Tibial nerve (tissue), 4 donors: ENCODE measurements around the gene SERPINA4. TPM values are rescaled to one million over a fixed set of nuclear protein-coding genes. Genes with fewer than 3 reads are reported as not detected.

Source experiments
- DNase-seq, 2 donors: peaks; one replicate each; pipeline ENCODE4 v3.0.0-alpha.2; 2019; ENCODE audit warnings: low spot score in 2 of 2
- H3K27ac ChIP-seq, 4 donors: fragments of 200-600 bp; sonication (generic) in 3 of 4; one replicate each; pipeline ENCODE4 v1.5.1; 2017 to 2019; ENCODE audit warnings: mild to moderate bottlenecking in 1 of 4
- H3K27me3 ChIP-seq, 2 donors: fragments of 200-600 bp; sonication (generic) in 1 of 2; one replicate each; pipeline versions ENCODE4 v1.5.1 to v1.6.0; 2017 to 2019
- H3K36me3 ChIP-seq, 3 donors: fragments of 200-600 bp; sonication (generic); one replicate each; pipeline ENCODE4 v1.5.1; 2018 to 2019
- H3K4me1 ChIP-seq, 4 donors: fragments of 200-600 bp; sonication (generic) in 3 of 4; one replicate each; pipeline ENCODE4 v1.5.1; 2017 to 2019
- H3K4me3 ChIP-seq, 4 donors: fragments of 200-600 bp; sonication (generic) in 3 of 4; one replicate each; pipeline ENCODE4 v1.5.1; 2017 to 2019; ENCODE audit warnings: mild to moderate bottlenecking in 1 of 4, moderate library complexity in 1 of 4
- H3K9me3 ChIP-seq, 4 donors: fragments of 200-600 bp; sonication (generic) in 3 of 4; one replicate each; pipeline ENCODE4 v1.5.1; 2017 to 2019
- CTCF ChIP-seq, 5 experiments: fragments of 200-600 bp in 3 of 5; fragments of 450-650 bp in 2 of 5; sonication (generic) in 3 of 5; IDR thresholded peaks; one replicate each; pipeline ENCODE4 v1.5.1; 2016 to 2019; ENCODE audit warnings: antibody characterized with exemption in 5 of 5, mild to moderate bottlenecking in 3 of 5, moderate library complexity in 2 of 5
- EP300 ChIP-seq, 2 donors: sonication (generic); formaldehyde crosslinking; IDR thresholded peaks; one replicate each; pipeline ENCODE4 v1.6.1; 2017; ENCODE audit warnings: antibody characterized with exemption in 2 of 2, mild to moderate bottlenecking in 1 of 2
- POLR2A ChIP-seq, 2 donors: fragments of 450-650 bp; IDR thresholded peaks; one replicate each; pipeline ENCODE4 v1.6.1; 2017; ENCODE audit warnings: antibody characterized with exemption in 2 of 2, mild to moderate bottlenecking in 2 of 2, moderate library complexity in 2 of 2
- WGBS, 2 donors: methylation state at CpG; one replicate each; pipeline ENCODE4 v1.1.5; 2018; 5-methylcytosine and 5-hydroxymethylcytosine counted together
- total RNA-seq, 4 donors: library from RNA; depleted of rRNA; stranded (reverse); fragments of >200 nt; gene quantifications; one replicate each; pipeline ENCODE4 v1.1.0, GENCODE V29; 2016

Gene SERPINA4
- total RNA-seq, 4 donors from 2014 or later: not detected

- H3K27me3 ChIP-seq: no peaks in the 10 kb centered on the region
- H3K9me3 ChIP-seq: peaks cover 0 to 5% (median 0%) of the 10 kb centered on the region in 4 donors
- WGBS, 2 donors: 96 to 100% methylated on average over 5 of the region's 5 CpGs
- DNase-seq: no peak
- peak overlapping the region in 2 of 4 donors; percentile 71 to 83 for H3K27ac ChIP-seq
- H3K4me3 ChIP-seq: no peak overlapping the region
- TF ChIP-seq EP300 (IDR thresholded peaks at IDR 0.05): no peak
- no peak for TF ChIP-seq CTCF (IDR thresholded peaks at IDR 0.05)
- no peak for TF ChIP-seq POLR2A (IDR thresholded peaks at IDR 0.05)
- H3K36me3 ChIP-seq: peaks cover 0 to 16% (median 0%) of the 10 kb centered on the region in 3 donors
- peaks cover 0 to 34% (median 6%) of the 10 kb centered on the region in 4 donors for H3K4me1 ChIP-seq
Measured at GRCh38 chr14:94611179-94611578, 49.9 kb downstream of the SERPINA4 start.

- TF ChIP-seq CTCF (IDR thresholded peaks at IDR 0.05) (no peak), POLR2A (IDR thresholded peaks at IDR 0.05) (peak in 1 of 2 donors; percentile 18), EP300 (IDR thresholded peaks at IDR 0.05) (peak in 1 of 2 donors; percentile 76)
- no peaks in the 10 kb centered on the region for H3K27me3 ChIP-seq
- peak in 1 of 2 donors; percentile 59 for DNase-seq
- H3K27ac ChIP-seq: peak within 1 kb of the TSS; percentile 13 to 83 (median 49)
- peaks cover 0 to 34% (median 6%) of the 10 kb centered on the region in 4 donors for H3K4me1 ChIP-seq
- WGBS, 2 donors: 33 to 36% methylated on average over 4 of the region's 4 CpGs
- H3K4me3 ChIP-seq: peak within 1 kb of the TSS in 3 of 4 donors; percentile 17 to 45 (median 38)
- peaks cover 0 to 15% (median 3%) of the 10 kb centered on the region in 4 donors for H3K9me3 ChIP-seq
- peaks cover 0 to 26% (median 0%) of the 10 kb centered on the region in 3 donors for H3K36me3 ChIP-seq
Measured at GRCh38 chr14:94612174-94612573, 50.9 kb downstream of the SERPINA4 start, which contains the start of gene SERPINA3. TSS of gene SERPINA3 (plus strand) at chr14:94612391. CDS start at chr14:94614442, 2,051 bp downstream.

GRCh38 chr14:94612580-94613554 lies 51.6 kb downstream of the SERPINA4 start:
- peak in 1 of 5 experiments; percentile 19 for TF ChIP-seq CTCF (IDR thresholded peaks at IDR 0.05)
- no peak for TF ChIP-seq EP300 (IDR thresholded peaks at IDR 0.05)
- no peak for TF ChIP-seq POLR2A (IDR thresholded peaks at IDR 0.05)
- H3K4me1 ChIP-seq: peaks cover 0 to 34% (median 6%) of the 10 kb centered on the region in 4 donors
- no peak for DNase-seq
- H3K27me3 ChIP-seq: no peaks in the 10 kb centered on the region
- peak overlapping the region; percentile 13 to 83 (median 49) for H3K27ac ChIP-seq
- peaks cover 0 to 32% (median 0%) of the 10 kb centered on the region in 3 donors for H3K36me3 ChIP-seq
- H3K4me3 ChIP-seq: peak overlapping the region in 3 of 4 donors; percentile 17 to 45 (median 38)
- H3K9me3 ChIP-seq: peaks cover 0 to 22% (median 7%) of the 10 kb centered on the region in 4 donors
- 42 to 58% methylated on average over 9 of the region's 9 CpGs for WGBS, 2 donors

GRCh38 chr14:94613720-94614644 lies 52.7 kb downstream of the SERPINA4 start:
- no peak for TF ChIP-seq EP300 (IDR thresholded peaks at IDR 0.05)
- no peak for TF ChIP-seq CTCF (IDR thresholded peaks at IDR 0.05)
- no peak for TF ChIP-seq POLR2A (IDR thresholded peaks at IDR 0.05)
- Histone ChIP-seq H3K9me3 (peaks cover 0 to 33% (median 13%) of the 10 kb centered on the region in 4 donors), H3K4me3 (peak overlapping the region in 3 of 4 donors; percentile 9 to 45 (median 38)), H3K36me3 (peaks cover 0 to 44% (median 0%) of the 10 kb centered on the region in 3 donors), H3K27me3 (no peaks in the 10 kb centered on the region), H3K27ac (peak overlapping the region in 1 of 4 donors; percentile 71), H3K4me1 (peaks cover 0 to 34% (median 6%) of the 10 kb centered on the region in 4 donors)
- no peak for DNase-seq
- 90 to 91% methylated on average over 16 to 20 of the region's 20 CpGs for WGBS, 2 donors
